Activated CD8-positive, alpha-beta T cell treated with anti-CD3 and anti-CD28 coated beads, Interleukin-2, amount 10 ng/mL, durations not matched to agents 7 days and 5 days (primary cell): ENCODE data around the gene DCDC2B. TPM values are rescaled to one million over a fixed set of nuclear protein-coding genes. Genes with fewer than 3 reads are reported as not detected.

Experiments
- ATAC-seq: fragments of 150-1000 bp; cut with Tn5 transposase; one replicate; pipeline ENCODE4 v1.10.0; 2021; ENCODE audit warnings: moderate library complexity
- CTCF ChIA-PET: fragments of 350-600 bp; sonication (Branson Sonifier 250); formaldehyde crosslinking; loops from one replicate; lab custom pipeline; 2021; ENCODE audit warnings: antibody characterized with exemption; lab: Charles Lee
- POLR2A ChIA-PET: fragments of 350-600 bp; sonication (Branson Sonifier 250); formaldehyde crosslinking; loops from one replicate; lab custom pipeline; 2021; ENCODE audit warnings: antibody characterized with exemption; lab: Charles Lee
- DNase-seq: peaks from one replicate; pipeline ENCODE4 v3.0.0-alpha.2; 2020
- H3K27ac Mint-ChIP-seq: one replicate; pipeline ENCODE4 v1.8.0; 2021; ENCODE audit warnings: mild to moderate bottlenecking, mixed read lengths
- H3K27me3 Mint-ChIP-seq: one replicate; pipeline ENCODE4 v1.8.0; 2021; ENCODE audit warnings: low read depth, mixed read lengths
- H3K36me3 Mint-ChIP-seq: one replicate; pipeline ENCODE4 v1.8.0; 2021; ENCODE audit warnings: low read depth, mixed read lengths
- H3K4me1 Mint-ChIP-seq: one replicate; pipeline ENCODE4 v1.8.0; 2021; ENCODE audit warnings: low read depth, mixed read lengths
- H3K4me3 Mint-ChIP-seq: one replicate; pipeline ENCODE4 v1.8.0; 2021; ENCODE audit warnings: mild to moderate bottlenecking, mixed read lengths
- H3K9me3 Mint-ChIP-seq: one replicate; pipeline ENCODE4 v1.8.0; 2022; ENCODE audit warnings: mixed read lengths; ENCODE audit not compliant: insufficient read depth
- total RNA-seq, 2 experiments: library from RNA; stranded (reverse); gene quantifications; one replicate each; pipeline ENCODE4 v1.2.3, GENCODE V29; 2021

The DCDC2B gene
- total RNA-seq, 2 experiments from 2014 or later: not detected

DNA sequence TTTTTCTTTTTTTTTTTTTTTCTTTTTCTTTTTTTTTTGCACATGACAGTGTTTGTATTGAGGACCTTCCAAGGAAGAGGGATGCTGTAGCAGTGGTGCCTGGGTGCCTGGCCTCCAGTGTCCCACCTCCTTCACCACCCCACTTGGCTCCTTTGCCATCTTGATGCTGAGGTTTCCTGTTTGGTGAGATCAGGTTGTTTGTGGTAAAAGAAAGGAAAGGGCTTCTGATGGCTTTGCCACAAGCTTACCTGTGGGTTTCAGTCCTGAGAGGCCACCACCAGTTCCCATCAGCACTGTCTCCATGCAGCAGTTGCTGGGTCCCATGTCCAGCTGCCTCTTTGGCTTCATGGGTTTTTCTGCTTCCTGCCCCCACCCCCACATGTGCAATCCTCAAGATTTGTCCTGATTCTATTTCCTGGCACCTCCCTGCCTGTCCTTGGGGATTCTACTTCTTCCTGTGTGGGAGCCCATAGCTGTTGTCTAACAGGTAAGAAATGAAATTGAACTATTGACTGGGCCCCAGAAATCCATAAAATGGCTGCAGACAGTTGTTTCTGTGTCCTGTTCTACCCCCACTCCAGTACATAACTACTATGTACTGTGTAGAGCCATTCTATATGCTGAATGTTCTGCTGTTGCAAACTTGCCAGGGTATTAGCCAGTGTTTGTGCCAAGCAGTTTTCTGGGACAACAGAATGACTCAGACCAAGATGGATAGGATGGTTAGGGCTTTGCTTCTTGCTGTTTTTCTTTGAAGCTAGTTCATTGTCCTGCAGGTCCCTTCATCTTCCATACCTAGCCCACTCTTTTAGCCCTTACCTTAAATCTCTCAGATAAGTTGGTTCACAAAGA lies 12.7 kb upstream of the DCDC2B start:
- ATAC-seq (peak; percentile 32), DNase-seq (peak; percentile 61)
- H3K4me3 Mint-ChIP-seq: peak overlapping the region; percentile 39
- H3K36me3 Mint-ChIP-seq: peaks cover 72% of the 10 kb centered on the region
- POLR2A ChIA-PET: interaction anchor here (1.0 to 1.9 kb wide), 6 partner anchors 12 to 198 kb away, joined by 3 to 7 read pairs (median 4); partner anchors contain the start of genes BSDC1 and HDAC1
- H3K4me1 Mint-ChIP-seq: peaks cover 71% of the 10 kb centered on the region
- no peaks in the 10 kb centered on the region for H3K9me3 Mint-ChIP-seq
- H3K27ac Mint-ChIP-seq: peak overlapping the region; percentile 72
- no peaks in the 10 kb centered on the region for H3K27me3 Mint-ChIP-seq
- CTCF ChIA-PET: interaction anchor here (1.0 to 8.0 kb wide), 4 partner anchors 9 to 95 kb away, joined by 4 to 52 read pairs (median 5); partner anchors contain the start of genes HDAC1, IQCC and KPNA6

- Mint-ChIP-seq H3K9me3 (no peaks in the 10 kb centered on the region), H3K4me1 (peaks cover 77% of the 10 kb centered on the region), H3K4me3 (no peak overlapping the region), H3K36me3 (peaks cover 68% of the 10 kb centered on the region), H3K27ac (no peak overlapping the region), H3K27me3 (no peaks in the 10 kb centered on the region)
- no peak for DNase-seq
- ChIA-PET CTCF (interaction anchor here (0.8 to 8.0 kb wide), 4 partner anchors 8 to 434 kb away, joined by 3 to 52 read pairs (median 4); partner anchors contain the start of gene IQCC), POLR2A (interaction anchor here (0.6 to 1.9 kb wide), 6 partner anchors 12 to 197 kb away, joined by 3 to 7 read pairs (median 4); partner anchors contain the start of gene BSDC1)
- no peak for ATAC-seq
Measured at GRCh38 chr1:32197074-32197473, 11.8 kb upstream of the DCDC2B start.

DNA sequence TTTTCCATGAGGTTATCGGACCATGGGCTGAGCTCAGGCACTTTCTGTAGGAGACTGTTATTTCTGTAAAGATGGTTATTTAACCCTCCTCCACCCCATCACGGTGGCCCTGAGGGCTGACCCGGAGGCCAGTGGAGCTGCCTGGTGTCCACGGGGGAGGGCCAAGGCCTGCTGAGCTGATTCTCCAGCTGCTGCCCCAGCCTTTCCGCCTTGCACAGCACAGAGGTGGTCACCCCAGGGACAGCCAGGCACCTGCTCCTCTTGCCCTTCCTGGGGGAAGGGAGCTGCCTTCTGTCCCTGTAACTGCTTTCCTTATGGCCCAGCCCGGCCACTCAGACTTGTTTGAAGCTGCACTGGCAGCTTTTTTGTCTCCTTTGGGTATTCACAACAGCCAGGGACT lies 11.1 kb upstream of the DCDC2B start:
- ATAC-seq (no peak), DNase-seq (no peak)
- ChIA-PET CTCF (interaction anchor here (0.7 to 8.0 kb wide), 5 partner anchors 8 to 435 kb away, joined by 3 to 52 read pairs (median 4); partner anchors contain the start of genes IQCC and LCK), POLR2A (interaction anchor here (0.7 to 1.9 kb wide), 4 partner anchors 13 to 449 kb away, joined by 3 to 7 read pairs (median 4); no protein-coding TSS in a partner anchor)
- no peak overlapping the region for H3K4me3 Mint-ChIP-seq
- H3K27ac Mint-ChIP-seq: peak overlapping the region; percentile 58
- H3K9me3 Mint-ChIP-seq: no peaks in the 10 kb centered on the region
- H3K36me3 Mint-ChIP-seq: peaks cover 65% of the 10 kb centered on the region
- peaks cover 81% of the 10 kb centered on the region for H3K4me1 Mint-ChIP-seq
- H3K27me3 Mint-ChIP-seq: no peaks in the 10 kb centered on the region

- no peak overlapping the region for H3K4me3 Mint-ChIP-seq
- peaks cover 62% of the 10 kb centered on the region for H3K36me3 Mint-ChIP-seq
- no peak for DNase-seq
- H3K27me3 Mint-ChIP-seq: no peaks in the 10 kb centered on the region
- H3K4me1 Mint-ChIP-seq: peaks cover 79% of the 10 kb centered on the region
- no peaks in the 10 kb centered on the region for H3K9me3 Mint-ChIP-seq
- peak overlapping the region; percentile 58 for H3K27ac Mint-ChIP-seq
- no peak for ATAC-seq
- ChIA-PET POLR2A (interaction anchor here (0.7 to 1.9 kb wide), 3 partner anchors 14 to 450 kb away, joined by 3 to 7 read pairs (median 4); no protein-coding TSS in a partner anchor), CTCF (interaction anchor here (0.7 to 8.0 kb wide), 3 partner anchors 17 to 52 kb away, joined by 3 to 52 read pairs (median 4); partner anchors contain the start of gene LCK)
Measured at GRCh38 chr1:32198237-32199042, 10.4 kb upstream of the DCDC2B start.

GRCh38 chr1:32199043-32199716 lies 9.7 kb upstream of the DCDC2B start:
- Mint-ChIP-seq H3K27ac (peak overlapping the region; percentile 9), H3K9me3 (no peaks in the 10 kb centered on the region), H3K4me1 (peaks cover 80% of the 10 kb centered on the region), H3K36me3 (peaks cover 63% of the 10 kb centered on the region), H3K4me3 (no peak overlapping the region), H3K27me3 (no peaks in the 10 kb centered on the region)
- DNase-seq: no peak
- ATAC-seq: no peak
- CTCF ChIA-PET: interaction anchor here (2.2 to 8.0 kb wide), 3 partner anchors 16 to 49 kb away, joined by 6 to 52 read pairs (median 13); partner anchors contain the start of gene TXLNA
- POLR2A ChIA-PET: interaction anchor here (0.8 to 2.9 kb wide), 4 partner anchors 16 to 127 kb away, joined by 3 to 20 read pairs (median 6); partner anchors contain the start of genes LCK and TXLNA

DNA sequence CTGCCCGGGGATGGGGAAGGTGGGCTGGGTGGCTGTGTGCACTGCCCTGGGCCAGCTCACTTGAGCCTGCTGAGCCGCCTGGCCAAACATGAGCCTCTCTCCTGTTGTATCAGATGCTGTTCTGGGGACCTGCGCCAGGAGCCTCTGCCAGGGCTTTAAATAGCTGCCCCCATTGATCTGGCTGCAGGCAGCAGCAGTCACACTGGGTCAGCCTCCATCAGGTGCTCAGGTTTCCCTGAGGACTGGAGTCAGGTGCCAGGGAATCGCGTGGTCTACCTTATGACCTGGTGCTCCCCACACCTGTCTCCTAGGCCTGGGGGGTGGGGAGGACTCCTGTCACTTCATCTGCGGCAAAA lies 9.2 kb upstream of the DCDC2B start:
- ChIA-PET POLR2A (interaction anchor here (0.8 to 2.9 kb wide), 7 partner anchors 10 to 128 kb away, joined by 3 to 20 read pairs (median 6); partner anchors contain the start of genes LCK and TXLNA), CTCF (interaction anchor here (1.4 to 8.0 kb wide), 6 partner anchors 8 to 91 kb away, joined by 3 to 52 read pairs (median 6); partner anchors contain the start of gene TXLNA)
- Mint-ChIP-seq H3K36me3 (peaks cover 62% of the 10 kb centered on the region), H3K4me1 (peaks cover 78% of the 10 kb centered on the region), H3K4me3 (peak overlapping the region; percentile 92), H3K9me3 (no peaks in the 10 kb centered on the region), H3K27ac (peak overlapping the region; percentile 76), H3K27me3 (no peaks in the 10 kb centered on the region)
- no peak for DNase-seq
- no peak for ATAC-seq

- Mint-ChIP-seq H3K4me3 (peak within 1 kb of the TSS; percentile 92), H3K27me3 (no peaks in the 10 kb centered on the region), H3K36me3 (peaks cover 55% of the 10 kb centered on the region), H3K4me1 (peaks cover 78% of the 10 kb centered on the region), H3K27ac (peak within 1 kb of the TSS; percentile 76), H3K9me3 (no peaks in the 10 kb centered on the region)
- CTCF ChIA-PET: interaction anchor here (0.7 to 8.0 kb wide), 9 partner anchors 8 to 90 kb away, joined by 3 to 52 read pairs (median 4); partner anchors contain the start of genes LCK and TXLNA
- POLR2A ChIA-PET: interaction anchor here (0.6 to 2.9 kb wide), 11 partner anchors 9 to 194 kb away, joined by 3 to 20 read pairs (median 5); partner anchors contain the start of genes BSDC1, LCK and TXLNA
- ATAC-seq (peak; percentile 55), DNase-seq (peak; percentile 72)
Measured at GRCh38 chr1:32200226-32201010, 8.5 kb upstream of the DCDC2B start, which contains the start of gene CCDC28B. Gene CCDC28B, plus strand, starts transcription at chr1:32200595. Its CDS starts 1,341 bp downstream, at chr1:32201936.

DNA sequence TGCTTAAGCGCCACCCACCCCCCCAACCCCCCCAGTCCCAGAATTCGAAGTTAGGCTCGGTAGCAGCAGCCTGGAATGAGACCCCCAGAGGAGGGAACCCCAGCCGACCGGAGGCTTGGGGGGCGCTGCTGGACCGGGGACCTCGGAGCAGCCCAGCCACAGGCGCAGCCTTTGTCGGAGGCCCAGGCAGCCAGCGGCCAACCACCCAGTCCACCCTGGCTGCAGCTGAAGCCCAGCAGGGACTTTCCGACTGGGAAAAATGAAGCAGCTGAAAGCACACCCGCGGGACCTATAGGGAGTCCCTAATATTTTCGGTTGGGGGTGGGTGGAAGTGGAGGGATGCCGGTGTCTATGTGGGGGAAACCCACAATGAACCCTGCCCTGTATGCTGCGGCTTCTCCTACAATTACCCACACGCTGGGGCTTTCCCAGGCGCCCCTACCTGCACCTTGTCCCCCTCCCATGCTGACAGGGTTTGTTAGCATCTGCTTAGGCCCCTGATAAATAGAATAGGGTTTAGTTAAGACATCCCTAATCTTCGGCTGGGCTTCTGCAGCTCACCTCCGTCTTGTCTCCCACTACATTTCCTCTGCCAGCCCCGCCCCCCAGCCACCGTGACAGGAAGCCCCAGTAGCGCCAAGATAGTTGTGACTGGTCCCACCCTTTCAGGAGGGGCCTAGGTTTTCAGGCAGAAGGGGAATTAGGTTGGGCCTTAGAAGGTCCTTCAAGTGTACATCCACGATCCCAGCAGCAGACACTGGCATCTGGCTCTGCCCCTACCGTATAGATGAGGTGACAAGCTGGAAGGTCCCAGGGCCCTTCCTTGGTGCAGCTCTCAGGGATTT lies 7.7 kb upstream of the DCDC2B start:
- ChIA-PET CTCF (interaction anchor here (0.7 to 8.0 kb wide), 10 partner anchors 9 to 90 kb away, joined by 3 to 52 read pairs (median 4); partner anchors contain the start of genes LCK and TXLNA), POLR2A (interaction anchor here (0.7 to 2.9 kb wide), 11 partner anchors 9 to 193 kb away, joined by 3 to 20 read pairs (median 5); partner anchors contain the start of genes BSDC1, LCK, TMEM39B and TXLNA)
- Mint-ChIP-seq H3K9me3 (no peaks in the 10 kb centered on the region), H3K4me3 (peak overlapping the region; percentile 92), H3K36me3 (peaks cover 48% of the 10 kb centered on the region), H3K27ac (peak overlapping the region; percentile 76), H3K4me1 (peaks cover 76% of the 10 kb centered on the region), H3K27me3 (no peaks in the 10 kb centered on the region)
- DNase-seq (peak; percentile 92), ATAC-seq (peak; percentile 62)

DNA sequence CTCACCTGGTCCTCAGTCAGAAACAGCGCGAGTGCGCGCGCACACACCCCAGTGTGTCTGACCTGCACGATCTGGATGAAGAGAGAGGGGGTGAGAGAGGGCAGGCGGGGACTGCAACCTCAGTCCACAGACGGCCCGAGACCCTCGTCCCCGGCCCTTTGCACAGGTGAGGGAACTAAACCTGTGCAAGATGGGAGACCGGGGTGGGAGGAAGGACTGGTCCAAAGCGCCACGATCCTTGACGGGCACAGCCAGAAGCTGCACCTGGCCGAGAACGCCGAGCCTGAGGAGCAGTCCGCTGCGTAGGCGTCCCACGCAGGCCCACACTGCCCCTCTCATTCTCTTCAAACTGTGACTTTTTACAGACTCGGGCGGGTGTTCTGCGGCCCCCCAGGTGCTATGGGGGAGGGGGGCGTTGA lies 3.9 kb upstream of the DCDC2B start:
- H3K36me3 Mint-ChIP-seq: peaks cover 39% of the 10 kb centered on the region
- CTCF ChIA-PET: interaction anchor here (0.8 to 4.3 kb wide), 5 partner anchors 8 to 96 kb away, joined by 3 to 47 read pairs (median 4); no protein-coding TSS in a partner anchor
- ATAC-seq (no peak), DNase-seq (no peak)
- peaks cover 53% of the 10 kb centered on the region for H3K4me1 Mint-ChIP-seq
- H3K27me3 Mint-ChIP-seq: no peaks in the 10 kb centered on the region
- no peak overlapping the region for H3K27ac Mint-ChIP-seq
- peak overlapping the region; percentile 88 for H3K4me3 Mint-ChIP-seq
- H3K9me3 Mint-ChIP-seq: no peaks in the 10 kb centered on the region
- POLR2A ChIA-PET: interaction anchor here (0.7 to 3.8 kb wide), 4 partner anchors 11 to 147 kb away, joined by 3 to 22 read pairs (median 6); partner anchors contain the start of genes MARCKSL1 and TXLNA
